SJSA1 (cell line): ENCODE results near the gene GRIK4. TPM values are rescaled to one million over a fixed set of nuclear protein-coding genes. Genes with fewer than 3 reads are reported as not detected.
A peak's percentile ranks its signal among the peaks of the same experiment; 100 is the strongest.

ENCODE experiments used
- DNase-seq, 2 experiments: peaks; one replicate each; pipeline ENCODE4 v3.0.0-alpha.2; 2015 to 2020; ENCODE audit warnings: low spot score in 2 of 2, low read depth in 1 of 2
- H3K27ac ChIP-seq: fragments of 250-450 bp; sonication (Bioruptor Pico); 2 replicates; pipeline ENCODE4 v1.5.1; 2020; ENCODE audit warnings: mild to moderate bottlenecking, moderate library complexity
- H3K27me3 ChIP-seq: fragments of 250-450 bp; sonication (Bioruptor Pico); replicated peaks from 2 replicates; pipeline ENCODE4 v1.5.1; 2020; ENCODE audit warnings: mild to moderate bottlenecking, moderate library complexity
- H3K36me3 ChIP-seq: fragments of 250-450 bp; sonication (Bioruptor Pico); 2 replicates; pipeline ENCODE4 v1.5.1; 2020; ENCODE audit warnings: mild to moderate bottlenecking
- H3K4me1 ChIP-seq: fragments of 250-450 bp; sonication (Bioruptor Pico); replicated peaks from 2 replicates; pipeline ENCODE4 v1.6.1; 2021; ENCODE audit warnings: mild to moderate bottlenecking
- H3K4me3 ChIP-seq: fragments of 250-450 bp; sonication (Bioruptor Pico); 2 replicates; pipeline ENCODE4 v1.5.1; 2020; ENCODE audit warnings: mild to moderate bottlenecking
- H3K9me3 ChIP-seq: fragments of 250-450 bp; sonication (Bioruptor Pico); replicated peaks from 2 replicates; pipeline ENCODE4 v1.5.1; 2020; ENCODE audit warnings: mild to moderate bottlenecking
- total RNA-seq: library from RNA; depleted of rRNA; stranded (reverse); fragments of >200 nt; shearing (Covaris generic); gene quantifications from 2 replicates; pipeline ENCODE4 v1.2.3, GENCODE V29; 2014

The GRIK4 gene
- total RNA-seq, 1 experiment from 2014 or later, result not detected

DNA sequence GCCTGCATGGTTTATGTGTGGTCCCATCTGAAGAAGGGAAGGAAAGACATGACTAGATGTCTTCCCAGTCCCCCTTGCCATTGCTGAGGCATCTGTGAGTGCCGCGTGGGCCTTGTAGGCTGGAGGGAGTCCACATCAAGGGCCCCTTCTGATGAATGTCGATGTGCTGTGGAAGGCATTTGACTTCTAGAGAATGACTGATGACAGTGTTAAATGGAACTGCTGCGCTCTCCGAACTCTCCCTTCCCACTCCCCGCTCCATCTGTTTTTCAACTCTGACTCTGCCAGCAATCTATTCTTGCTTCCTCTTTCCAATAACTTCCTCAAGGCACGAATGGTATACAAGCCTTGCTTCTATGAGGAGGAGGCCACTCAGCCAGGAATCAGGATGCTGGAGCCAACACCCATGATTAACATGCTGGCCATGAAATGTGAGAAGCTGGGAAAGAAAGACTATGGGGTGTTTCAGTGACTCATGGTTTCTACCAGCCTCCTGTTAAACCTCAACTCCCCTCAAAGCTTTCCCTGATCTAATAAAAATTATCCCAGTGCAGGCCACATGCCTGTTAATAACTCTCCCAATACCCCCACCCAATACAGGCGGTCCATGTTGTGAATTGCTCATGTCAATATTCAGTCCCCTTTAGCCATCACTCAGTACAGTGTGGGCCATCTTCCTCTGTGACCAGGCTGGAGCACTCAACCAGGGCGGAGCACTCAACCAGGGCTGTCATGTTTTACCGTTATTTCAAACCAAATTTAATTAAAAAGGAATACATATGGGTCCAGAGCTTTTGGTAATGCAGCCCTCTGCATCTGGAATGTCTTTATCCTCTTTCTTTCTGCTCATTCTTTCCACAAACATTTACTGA, 466.0 kb downstream of the GRIK4 start:
- no peak for DNase-seq
- Histone ChIP-seq H3K27ac (no peak overlapping the region), H3K4me3 (no peak overlapping the region), H3K27me3 (no peaks in the 10 kb centered on the region), H3K9me3 (no peaks in the 10 kb centered on the region), H3K36me3 (no peaks in the 10 kb centered on the region), H3K4me1 (no peaks in the 10 kb centered on the region)

DNA sequence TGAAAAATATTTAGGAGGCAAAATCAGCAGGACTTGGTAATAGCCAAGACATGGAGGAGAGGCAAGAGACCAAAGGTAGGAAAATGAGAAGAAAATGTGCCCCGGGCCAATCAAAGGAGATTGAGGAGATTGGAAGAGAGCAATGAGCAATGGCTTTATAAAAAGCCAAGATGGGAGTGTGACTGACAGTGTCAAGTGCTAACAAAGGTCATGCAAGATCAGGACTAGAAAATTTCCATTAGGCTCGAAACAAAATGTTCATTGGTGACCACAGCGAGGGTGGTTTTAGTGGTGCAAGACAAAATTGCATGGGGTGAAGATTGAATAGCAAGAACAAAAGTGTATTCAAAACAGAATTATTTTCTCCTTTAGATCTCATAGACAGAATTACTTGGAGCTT, 467.2 kb downstream of the GRIK4 start:
- Histone ChIP-seq H3K9me3 (no peaks in the 10 kb centered on the region), H3K27ac (no peak overlapping the region), H3K27me3 (no peaks in the 10 kb centered on the region), H3K36me3 (no peaks in the 10 kb centered on the region), H3K4me3 (no peak overlapping the region), H3K4me1 (no peaks in the 10 kb centered on the region)
- DNase-seq, result no peak

DNA sequence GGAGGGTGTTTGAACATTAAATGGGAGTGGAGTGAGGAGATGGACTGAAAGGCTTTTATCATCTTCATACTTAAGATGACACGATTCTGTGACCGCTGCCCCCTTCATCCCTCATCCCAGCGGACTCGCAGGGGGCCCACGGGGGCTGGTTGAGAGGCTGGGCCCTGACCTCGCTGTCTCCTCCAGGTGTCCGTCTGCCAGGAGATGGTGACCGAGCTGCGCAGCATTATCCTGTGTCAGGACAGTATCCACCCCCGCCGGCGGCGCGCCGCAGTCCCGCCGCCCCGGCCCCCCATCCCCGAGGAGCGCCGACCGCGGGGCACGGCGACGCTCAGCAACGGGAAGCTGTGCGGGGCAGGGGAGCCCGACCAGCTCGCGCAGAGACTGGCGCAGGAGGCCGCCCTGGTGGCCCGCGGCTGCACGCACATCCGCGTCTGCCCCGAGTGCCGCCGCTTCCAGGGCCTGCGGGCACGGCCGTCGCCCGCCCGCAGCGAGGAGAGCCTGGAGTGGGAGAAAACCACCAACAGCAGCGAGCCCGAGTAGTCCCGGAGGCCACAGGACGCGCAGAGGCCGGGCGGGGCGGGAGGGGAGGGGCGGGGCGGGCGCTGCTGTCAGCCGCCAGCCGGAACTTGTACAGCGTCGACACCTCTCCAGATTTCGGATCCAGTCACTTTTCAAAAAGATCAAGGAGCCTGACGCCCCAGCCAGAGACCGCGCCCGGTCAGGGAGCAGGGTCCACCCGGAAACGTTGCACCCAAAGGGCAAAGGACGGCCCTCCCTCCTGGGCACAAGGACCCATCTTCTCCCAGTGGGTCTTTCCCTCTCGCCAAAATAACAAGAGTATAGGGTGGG, 474.4 kb downstream of the GRIK4 start:
- Histone ChIP-seq H3K4me3 (0 out of 2 replicates have a peak overlapping the region, but pooled peaks have one; percentile 14), H3K9me3 (no peaks in the 10 kb centered on the region), H3K27ac (no peak overlapping the region), H3K36me3 (no peaks in the 10 kb centered on the region), H3K27me3 (no peaks in the 10 kb centered on the region), H3K4me1 (no peaks in the 10 kb centered on the region)
- DNase-seq, result peak; percentile 19 to 52

DNA sequence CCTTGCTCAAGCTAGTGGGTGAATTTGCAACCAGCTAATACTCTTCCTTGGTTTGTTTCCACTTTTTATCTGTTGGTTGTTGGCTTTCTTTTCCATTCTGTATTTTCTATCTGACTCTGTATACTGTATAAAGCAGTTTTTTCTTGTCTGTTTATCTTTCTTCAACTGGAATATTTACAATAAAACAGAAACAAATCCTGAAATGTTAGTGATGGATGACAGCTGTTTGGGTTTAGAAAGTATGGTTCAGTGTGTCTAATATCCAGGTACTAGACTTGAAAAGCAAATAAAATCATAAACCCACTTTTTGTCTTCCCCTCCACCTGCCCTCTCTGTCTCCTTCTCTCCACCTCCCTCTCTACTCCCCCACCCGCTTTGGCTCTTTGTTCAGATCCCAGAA, 477.1 kb downstream of the GRIK4 start:
- no peak overlapping the region for H3K27ac ChIP-seq

DNA sequence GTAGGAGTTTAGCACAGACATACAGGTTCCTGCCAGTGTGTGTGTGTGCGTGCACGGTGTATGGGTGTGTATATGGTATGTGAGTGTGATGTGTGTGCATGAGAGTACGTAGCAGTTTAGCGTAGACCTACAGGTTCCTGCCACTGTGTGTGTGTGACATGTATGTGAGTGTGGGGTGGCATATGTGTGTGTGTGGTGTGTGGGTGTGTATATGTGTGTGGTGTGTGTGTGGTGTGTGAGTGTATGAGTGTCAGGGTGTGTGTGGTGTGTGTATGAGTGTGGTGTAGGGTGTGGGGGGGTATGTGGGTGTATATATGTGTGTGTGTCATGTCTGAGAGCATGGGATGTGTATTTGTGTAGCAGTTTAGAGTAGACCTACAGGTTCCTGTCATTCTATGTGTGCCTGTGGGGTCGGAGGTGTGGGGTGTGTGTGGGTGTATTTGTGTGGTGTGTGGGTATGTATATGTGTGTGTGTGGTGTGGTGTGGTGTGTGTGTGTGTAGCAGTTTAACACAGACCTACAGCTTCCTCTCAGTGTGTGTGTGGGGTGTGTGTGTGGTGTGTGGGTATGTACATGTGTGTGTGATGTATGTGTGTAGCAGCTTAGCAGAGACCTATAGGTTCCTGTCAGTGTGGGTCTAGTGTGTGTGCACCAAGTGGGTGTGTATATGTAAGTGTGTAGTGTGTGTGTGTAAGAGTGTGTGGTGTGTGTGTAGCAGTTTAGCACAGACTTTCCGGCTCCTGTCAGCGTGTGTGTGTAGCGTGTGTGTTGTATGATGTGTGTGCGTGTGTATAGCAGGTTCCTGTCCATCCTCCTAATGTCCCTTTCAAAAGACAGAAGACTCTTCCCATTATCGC, 480.5 kb downstream of the GRIK4 start:
- H3K27ac ChIP-seq, result no peak overlapping the region
- H3K9me3 ChIP-seq, result no peaks in the 10 kb centered on the region
- no peaks in the 10 kb centered on the region for H3K27me3 ChIP-seq
- no peaks in the 10 kb centered on the region for H3K4me1 ChIP-seq
- no peak overlapping the region for H3K4me3 ChIP-seq
- no peaks in the 10 kb centered on the region for H3K36me3 ChIP-seq
- no peak for DNase-seq

More for the DNA sequence above, 477.1 kb downstream of the GRIK4 start:
- no peak for DNase-seq
- no peaks in the 10 kb centered on the region for H3K36me3 ChIP-seq
- no peaks in the 10 kb centered on the region for H3K27me3 ChIP-seq
- no peaks in the 10 kb centered on the region for H3K9me3 ChIP-seq
- H3K4me1 ChIP-seq, result no peaks in the 10 kb centered on the region
- H3K4me3 ChIP-seq, result no peak overlapping the region

DNA sequence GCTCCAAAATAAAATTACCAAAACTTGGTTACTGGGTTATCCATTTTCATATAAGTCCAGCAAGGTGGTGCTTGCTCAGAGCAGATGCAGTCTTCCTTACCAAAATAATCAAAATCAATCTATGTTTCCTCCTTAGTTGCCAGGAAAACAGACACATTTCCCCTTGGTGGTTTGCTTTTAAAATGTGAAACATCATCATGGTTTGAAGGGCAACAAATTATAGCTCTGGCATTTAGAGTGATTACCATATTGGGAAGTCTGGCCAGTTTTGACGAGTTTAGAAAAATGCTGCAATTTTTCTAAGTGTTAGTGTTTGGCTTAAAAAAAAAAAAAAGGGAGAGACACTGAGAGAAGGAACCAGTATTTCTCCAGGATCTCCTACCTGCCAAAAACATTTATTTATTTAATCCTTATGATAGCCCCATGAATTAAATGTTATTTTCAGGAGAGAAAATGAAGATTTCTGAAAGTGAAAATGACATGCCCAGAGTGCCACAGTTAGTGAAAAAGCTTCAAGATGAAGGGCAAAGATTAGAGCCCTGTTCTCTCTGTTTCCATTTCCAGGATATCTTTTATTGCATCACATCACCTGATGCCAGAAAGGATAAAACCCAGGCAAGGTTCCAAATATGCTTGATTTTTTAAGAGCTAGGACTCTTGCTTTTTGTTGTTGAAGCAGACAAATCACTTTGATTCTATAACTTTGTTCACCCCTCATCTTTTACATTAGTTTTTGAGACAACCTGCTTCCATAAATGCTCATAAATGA, 482.7 kb downstream of the GRIK4 start:
- no peaks in the 10 kb centered on the region for H3K36me3 ChIP-seq
- H3K4me3 ChIP-seq, result no peak overlapping the region
- H3K27me3 ChIP-seq, result no peaks in the 10 kb centered on the region
- H3K9me3 ChIP-seq, result no peaks in the 10 kb centered on the region
- DNase-seq, result no peak
- H3K27ac ChIP-seq, result no peak overlapping the region
- H3K4me1 ChIP-seq, result no peaks in the 10 kb centered on the region

DNA sequence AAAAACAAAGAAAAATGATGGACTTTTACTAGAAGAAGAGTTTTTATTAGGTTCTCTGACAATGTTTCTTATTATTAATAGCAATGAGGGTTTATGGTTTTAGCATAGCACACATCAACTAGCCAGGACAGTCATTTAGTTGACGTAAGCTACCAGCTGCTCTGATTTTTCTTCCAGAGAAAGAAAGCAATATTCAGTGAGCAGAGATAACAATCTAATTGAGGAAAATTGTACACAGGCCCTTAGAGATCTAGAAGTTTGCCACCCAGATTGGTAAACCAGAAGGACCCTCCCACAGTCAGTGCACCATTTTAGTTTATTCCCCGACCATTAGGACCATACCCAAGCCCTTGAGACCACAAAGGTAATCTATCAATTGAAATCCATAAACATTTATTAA, 483.6 kb downstream of the GRIK4 start:
- Histone ChIP-seq H3K9me3 (no peaks in the 10 kb centered on the region), H3K36me3 (no peaks in the 10 kb centered on the region), H3K4me3 (no peak overlapping the region), H3K27ac (no peak overlapping the region), H3K4me1 (no peaks in the 10 kb centered on the region), H3K27me3 (no peaks in the 10 kb centered on the region)
- DNase-seq, result no peak

DNA sequence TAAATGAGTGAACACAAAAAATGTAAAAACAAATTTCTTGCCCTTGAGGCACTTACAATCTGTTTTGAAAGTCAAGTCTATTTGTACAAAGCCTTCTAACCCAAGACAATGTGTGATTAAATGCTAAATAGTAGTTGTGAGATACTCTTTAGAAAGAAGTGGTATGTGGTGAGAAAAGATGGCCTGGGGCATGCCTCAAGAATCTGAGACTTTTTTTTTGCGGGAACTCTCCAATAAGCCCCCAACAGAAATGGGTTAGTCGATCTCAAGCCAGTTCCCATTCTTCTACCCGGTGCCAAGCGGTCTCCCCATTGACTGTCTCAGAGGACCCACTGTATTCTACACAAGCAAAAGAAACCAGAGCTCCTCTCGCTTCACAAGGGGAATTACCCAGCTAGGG, 485.4 kb downstream of the GRIK4 start:
- H3K4me1 ChIP-seq, result no peaks in the 10 kb centered on the region
- no peak for DNase-seq
- no peaks in the 10 kb centered on the region for H3K27me3 ChIP-seq
- no peaks in the 10 kb centered on the region for H3K36me3 ChIP-seq
- no peaks in the 10 kb centered on the region for H3K9me3 ChIP-seq
- H3K4me3 ChIP-seq, result no peak overlapping the region
- no peak overlapping the region for H3K27ac ChIP-seq

DNA sequence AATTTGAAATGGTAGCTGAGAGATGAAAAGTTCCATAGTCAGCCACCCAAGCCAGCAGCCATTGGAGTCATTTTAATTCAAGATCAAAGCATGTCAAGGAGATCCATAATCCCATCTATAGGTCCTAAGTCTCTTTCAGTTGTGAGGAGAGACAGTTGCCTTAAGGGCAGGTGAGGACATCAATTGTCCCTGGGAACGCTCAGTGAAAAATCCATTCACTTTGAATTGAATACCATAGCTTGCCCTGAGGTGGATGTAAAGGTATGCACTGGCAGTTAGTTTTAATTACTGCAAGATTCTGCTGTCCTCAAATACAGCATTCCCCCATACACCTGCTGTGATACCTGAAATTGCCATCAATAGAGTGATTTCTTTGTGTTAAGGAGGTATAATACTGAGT, 487.0 kb downstream of the GRIK4 start:
- H3K9me3 ChIP-seq, result no peaks in the 10 kb centered on the region
- no peak for DNase-seq
- H3K36me3 ChIP-seq, result no peaks in the 10 kb centered on the region
- H3K4me3 ChIP-seq, result no peak overlapping the region
- H3K27me3 ChIP-seq, result no peaks in the 10 kb centered on the region
- H3K4me1 ChIP-seq, result no peaks in the 10 kb centered on the region
- no peak overlapping the region for H3K27ac ChIP-seq

DNA sequence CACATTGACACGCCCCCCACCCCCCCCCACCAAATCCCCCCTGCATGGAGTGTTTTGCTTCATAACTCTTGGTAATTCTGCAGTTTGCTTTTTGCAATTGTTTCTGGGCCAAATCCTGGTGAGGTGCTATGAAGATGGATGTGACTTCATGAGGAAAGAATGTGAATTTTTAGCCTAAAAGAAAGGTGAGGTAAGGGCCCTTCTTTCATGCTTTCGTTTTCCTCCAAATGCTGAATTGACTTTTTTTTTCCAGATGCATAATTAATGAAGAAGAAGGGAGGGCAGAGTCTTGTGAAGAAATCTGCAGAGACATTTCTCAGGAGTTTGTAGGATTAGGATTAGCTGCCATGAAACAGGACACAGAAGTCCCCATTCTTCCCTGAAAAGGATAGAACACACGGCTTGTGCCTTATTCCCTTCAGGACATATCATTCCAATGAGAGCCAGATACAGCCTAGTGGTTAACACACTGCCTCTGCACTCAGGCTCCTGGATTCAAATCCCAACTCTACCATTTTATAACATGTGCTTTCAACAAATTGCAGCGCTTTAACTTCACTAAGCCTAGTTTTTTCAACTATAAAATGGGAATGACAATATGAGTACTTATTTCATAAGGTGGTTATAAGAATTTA, 492.8 kb downstream of the GRIK4 start:
- no peak overlapping the region for H3K4me3 ChIP-seq
- no peaks in the 10 kb centered on the region for H3K27me3 ChIP-seq
- H3K36me3 ChIP-seq, result no peaks in the 10 kb centered on the region
- no peaks in the 10 kb centered on the region for H3K4me1 ChIP-seq
- H3K27ac ChIP-seq, result no peak overlapping the region
- no peak for DNase-seq
- no peaks in the 10 kb centered on the region for H3K9me3 ChIP-seq

DNA sequence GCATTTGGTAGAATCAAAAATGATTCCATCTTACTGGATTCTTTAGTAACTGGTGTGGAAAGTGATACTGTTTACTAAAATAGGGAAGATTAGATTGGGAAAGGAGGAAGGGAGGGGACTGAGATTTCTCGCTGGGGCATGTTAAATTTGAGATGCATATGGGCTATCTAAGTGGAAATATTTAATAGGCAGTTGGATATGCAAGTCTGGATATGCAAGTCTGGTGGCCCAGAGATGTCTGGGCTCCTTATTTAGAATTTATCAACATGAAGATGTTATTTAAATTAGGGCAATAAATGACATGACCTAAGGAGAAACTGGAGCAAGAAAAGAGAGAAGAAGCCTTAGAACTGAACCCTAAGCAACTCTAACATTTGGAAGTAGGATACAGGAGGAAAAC, 495.4 kb downstream of the GRIK4 start:
- no peak overlapping the region for H3K4me3 ChIP-seq
- H3K27me3 ChIP-seq, result no peaks in the 10 kb centered on the region
- no peaks in the 10 kb centered on the region for H3K4me1 ChIP-seq
- no peak overlapping the region for H3K27ac ChIP-seq
- H3K9me3 ChIP-seq, result no peaks in the 10 kb centered on the region
- DNase-seq, result no peak
- no peaks in the 10 kb centered on the region for H3K36me3 ChIP-seq

DNA sequence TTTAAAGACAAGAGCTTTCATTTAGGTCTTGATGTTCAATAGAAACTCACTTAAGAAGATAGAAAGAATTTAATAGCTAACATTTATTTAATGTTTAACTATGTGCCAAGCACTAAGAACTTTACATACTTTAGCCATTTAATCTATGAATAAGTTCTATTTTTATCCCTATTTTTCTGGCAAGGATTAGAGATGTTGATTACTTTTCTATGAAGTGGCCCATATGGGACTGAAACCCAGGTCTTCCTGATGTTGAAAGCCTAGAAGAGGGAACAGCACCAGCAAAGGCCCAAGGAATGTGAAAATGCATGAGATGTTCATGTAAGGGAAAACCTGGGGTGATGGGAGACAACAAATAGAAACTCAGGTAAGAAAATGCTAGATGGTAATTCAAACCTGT, 497.0 kb downstream of the GRIK4 start:
- DNase-seq, result no peak
- no peak overlapping the region for H3K27ac ChIP-seq
- H3K4me3 ChIP-seq, result no peak overlapping the region
- H3K4me1 ChIP-seq, result no peaks in the 10 kb centered on the region
- H3K36me3 ChIP-seq, result no peaks in the 10 kb centered on the region
- H3K9me3 ChIP-seq, result no peaks in the 10 kb centered on the region
- H3K27me3 ChIP-seq, result no peaks in the 10 kb centered on the region

DNA sequence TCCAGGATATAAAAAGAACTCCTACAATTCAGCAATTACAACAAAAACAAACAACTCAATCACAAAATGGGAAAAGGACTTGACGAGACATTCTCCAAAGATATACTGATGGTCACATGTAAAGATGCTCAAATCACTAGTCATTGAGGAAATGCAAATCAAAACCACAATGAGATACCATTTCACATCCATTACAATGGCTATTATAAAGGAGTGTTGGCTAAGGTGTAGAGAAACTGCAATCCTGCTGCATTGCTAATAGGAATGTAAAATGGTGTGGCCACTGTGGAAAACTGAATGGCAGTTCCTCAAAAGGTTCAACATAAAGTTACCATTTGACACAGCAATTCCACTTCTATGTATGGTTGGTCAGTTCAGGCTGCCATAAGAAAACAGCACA, 500.5 kb downstream of the GRIK4 start:
- Histone ChIP-seq H3K4me3 (no peak overlapping the region), H3K9me3 (no peaks in the 10 kb centered on the region)
- DNase-seq, result no peak

More for the DNA sequence above, 500.5 kb downstream of the GRIK4 start:
- no peaks in the 10 kb centered on the region for H3K27me3 ChIP-seq
- H3K4me1 ChIP-seq, result no peaks in the 10 kb centered on the region
- no peak overlapping the region for H3K27ac ChIP-seq
- H3K36me3 ChIP-seq, result no peaks in the 10 kb centered on the region
